Stomach (tissue), 9 donors: Measurements from ENCODE around the gene DOCK8. TPM values are rescaled to one million over a fixed set of nuclear protein-coding genes. Genes with fewer than 3 reads are reported as not detected.
"Not testable (repeated sequence)": the region's sequence is repeated elsewhere in the genome, so short reads cannot be mapped to it uniquely, and the experiment has no call there.

Experiments used
- DNase-seq, 2 donors: peaks; one replicate each; pipeline versions ENCODE4 v3.0.0 to v3.0.0-alpha.2; 2013 to 2019
- H3K27ac ChIP-seq, 5 donors: fragments of 200-600 bp in 4 of 5; sonication (generic) in 4 of 5; one replicate each; pipeline ENCODE4 v1.5.1; 2013 to 2019; ENCODE audit warnings: mild to moderate bottlenecking in 1 of 5, moderate library complexity in 1 of 5
- H3K27me3 ChIP-seq, 3 donors: fragments of 200-600 bp; sonication (generic); one replicate each; pipeline ENCODE4 v1.5.1; 2017 to 2019; ENCODE audit warnings: mixed run types in 1 of 3
- H3K36me3 ChIP-seq, 4 donors: fragments of 200-600 bp; sonication (generic); 1 replicate in 3 of 4; 2 replicates in 1 of 4; pipeline ENCODE4 v1.5.1; 2016 to 2019
- H3K4me1 ChIP-seq, 4 donors: fragments of 200-600 bp; sonication (generic); one replicate each; pipeline ENCODE4 v1.5.1; 2016 to 2019
- H3K4me3 ChIP-seq, 4 donors: fragments of 200-600 bp; sonication (generic) in 3 of 4; one replicate each; pipeline ENCODE4 v1.5.1; 2016 to 2019; ENCODE audit warnings: mild to moderate bottlenecking in 1 of 4
- H3K9me3 ChIP-seq, 4 donors: fragments of 200-600 bp; sonication (generic); one replicate each; pipeline ENCODE4 v1.5.1; 2016 to 2019
- CTCF ChIP-seq, 7 experiments: fragments of 450-650 bp in 4 of 7; fragments of 200-600 bp in 3 of 7; sonication (generic) in 3 of 7; IDR thresholded peaks; one replicate each; pipeline ENCODE4 v1.5.1; 2016 to 2019; ENCODE audit warnings: antibody characterized with exemption in 7 of 7, control low read depth in 2 of 7, mild to moderate bottlenecking in 1 of 7
- EP300 ChIP-seq: sonication (generic); formaldehyde crosslinking; IDR thresholded peaks from one replicate; pipeline ENCODE4 v1.6.1; 2017; ENCODE audit warnings: antibody characterized with exemption
- POLR2A ChIP-seq, 4 donors: fragments of 450-650 bp; IDR thresholded peaks; one replicate each; pipeline ENCODE4 v1.6.1; 2016; ENCODE audit warnings: antibody characterized with exemption in 4 of 4, control low read depth in 2 of 4, mild to moderate bottlenecking in 1 of 4, moderate library complexity in 1 of 4
- POLR2AphosphoS5 ChIP-seq, 3 donors: sonication (generic); formaldehyde crosslinking; IDR thresholded peaks; one replicate each; pipeline ENCODE4 v1.6.1; 2016; ENCODE audit warnings: antibody characterized with exemption in 3 of 3
- WGBS, 5 donors: extraction: QIAGEN DNeasy Blood & Tissue Kit in 3 of 5; methylation state at CpG; one replicate each; pipeline versions ENCODE4 v1.1.5 to v1.1.7; 2013 to 2018; 5-methylcytosine and 5-hydroxymethylcytosine counted together
- intact Hi-C: fragments of 100-400 bp; cut with DNase I; formaldehyde crosslinking; loops from one replicate; pipeline ENCODE4 v1.15.1; 2023; ENCODE audit warnings: low total_unique reads
- polyA plus RNA-seq, 3 donors: library from polyadenylated mRNA; stranded (reverse); fragments of 200-250 nt; gene quantifications; one replicate each; pipeline ENCODE4 v1.2.3, GENCODE V29; 2013
- total RNA-seq, 5 donors: library from RNA; depleted of rRNA; stranded (reverse); fragments of >200 nt; gene quantifications; one replicate each; pipeline versions ENCODE4 v1.1.0 to v1.2.3, GENCODE V29; 2014 to 2016
- donor health status: healthy with polysubstance abuse.
- donor health status: Bipolar disorder and iron deficiency.
- donor health status: healthy.

The DOCK8 gene
- total and polyA plus RNA-seq, 8 donors, result 2.8 to 191 (median 10.2) TPM

GRCh38 chr9:405341-405740 lies 190.7 kb downstream of the DOCK8 start:
- intact Hi-C loops, result loop anchor here (10.0 kb wide), 1 partner anchor 139 kb away; no protein-coding TSS in a partner anchor

DNA sequence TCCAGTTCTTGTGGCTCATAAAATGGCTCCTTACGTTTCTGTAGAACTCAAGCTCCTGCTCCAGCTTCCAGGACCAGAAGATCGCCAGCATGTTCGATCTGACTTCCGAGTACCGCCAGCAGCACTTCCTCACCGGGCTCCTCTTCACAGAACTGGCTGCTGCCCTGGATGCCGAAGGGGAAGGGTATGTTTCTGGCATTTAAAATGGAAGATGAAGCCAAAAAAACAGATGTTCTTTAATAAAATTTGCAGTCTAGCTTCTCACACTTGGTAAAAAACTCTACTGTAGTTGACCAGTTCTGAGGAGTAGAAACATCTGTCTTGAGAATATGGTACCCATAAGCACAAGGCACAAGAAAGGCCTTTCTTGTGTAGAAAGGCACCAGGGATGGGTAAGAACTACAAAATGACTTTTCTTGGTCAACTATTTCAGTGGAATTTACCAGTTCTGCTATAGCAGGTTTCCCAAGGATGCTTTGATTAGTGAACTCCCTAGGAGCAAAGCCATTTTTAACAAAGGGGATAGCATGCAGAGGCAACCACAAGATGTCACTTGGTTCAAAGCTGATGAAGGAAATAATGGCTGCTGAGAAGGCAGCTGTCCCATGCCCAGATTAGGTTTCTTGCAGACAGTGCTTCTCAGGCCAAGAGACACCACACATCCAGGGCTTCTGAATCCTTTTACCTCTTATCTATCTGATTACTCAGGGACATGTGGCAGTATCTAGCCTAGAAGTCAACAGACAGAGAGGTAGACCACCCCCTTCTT lies 192.4 kb downstream of the DOCK8 start:
- peaks cover 0 to 52% (median 19%) of the 10 kb centered on the region in 4 donors for H3K36me3 ChIP-seq
- no peaks in the 10 kb centered on the region for H3K9me3 ChIP-seq
- no peak for DNase-seq
- no peak overlapping the region for H3K4me3 ChIP-seq
- H3K4me1 ChIP-seq, result no peaks in the 10 kb centered on the region
- intact Hi-C loops, result loop anchor here (10.0 kb wide), 1 partner anchor 138 kb away; no protein-coding TSS in a partner anchor
- 90 to 97% (median 95%) methylated on average over 7 of the region's 7 CpGs for WGBS, 5 donors
- no peak for TF ChIP-seq POLR2AphosphoS5 (IDR thresholded peaks at IDR 0.05)
- no peak for TF ChIP-seq EP300
- no peak for TF ChIP-seq CTCF (IDR thresholded peaks at IDR 0.05)
- no peak for TF ChIP-seq POLR2A (IDR thresholded peaks at IDR 0.05)
- no peaks in the 10 kb centered on the region for H3K27me3 ChIP-seq
- no peak overlapping the region for H3K27ac ChIP-seq

More at GRCh38 chr9:405341-405740, 190.7 kb downstream of the DOCK8 start:
- peaks cover 5 to 67% (median 31%) of the 10 kb centered on the region in 4 donors for H3K36me3 ChIP-seq
- no peak overlapping the region for H3K4me3 ChIP-seq
- no peaks in the 10 kb centered on the region for H3K9me3 ChIP-seq
- no peak overlapping the region for H3K27ac ChIP-seq
- H3K4me1 ChIP-seq, result no peaks in the 10 kb centered on the region
- WGBS, 5 donors, result 64 to 91% (median 74%) methylated on average over 1 of the region's 1 CpG
- H3K27me3 ChIP-seq, result no peaks in the 10 kb centered on the region
- no peak for DNase-seq
- TF ChIP-seq CTCF (IDR thresholded peaks at IDR 0.05) (no peak), POLR2AphosphoS5 (IDR thresholded peaks at IDR 0.05) (no peak), POLR2A (IDR thresholded peaks at IDR 0.05) (no peak)

GRCh38 chr9:409655-410054 lies 195.0 kb downstream of the DOCK8 start:
- H3K27me3 ChIP-seq, H3K27ac ChIP-seq, H3K4me1 ChIP-seq, H3K4me3 ChIP-seq, DNase-seq, H3K9me3 ChIP-seq: not testable (repeated sequence)
- H3K36me3 ChIP-seq, result peaks cover 0 to 38% (median 18%) of the 10 kb centered on the region in 4 donors
- intact Hi-C loops, result loop anchor here (10.0 kb wide), 1 partner anchor 135 kb away; no protein-coding TSS in a partner anchor
- WGBS, 5 donors, result 86 to 97% (median 89%) methylated on average over 7 of the region's 7 CpGs

DNA sequence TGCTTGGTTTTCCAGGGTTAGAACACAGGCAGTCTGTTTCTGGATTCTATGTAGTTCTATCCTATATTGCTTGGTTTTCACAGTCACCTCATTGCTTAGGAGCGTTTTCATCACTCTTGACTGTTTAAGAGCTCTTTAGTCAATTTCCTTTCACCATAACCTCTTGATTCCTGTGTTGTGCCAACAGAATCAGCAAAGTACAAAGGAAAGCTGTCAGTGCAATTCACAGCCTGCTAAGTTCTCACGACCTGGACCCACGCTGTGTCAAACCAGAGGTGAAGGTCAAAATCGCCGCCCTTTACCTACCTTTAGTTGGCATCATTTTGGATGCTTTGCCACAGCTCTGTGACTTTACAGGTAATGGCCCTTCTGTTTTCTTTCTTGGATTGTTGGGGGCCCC lies 199.9 kb downstream of the DOCK8 start:
- TF ChIP-seq POLR2A (IDR thresholded peaks at IDR 0.05), result no peak
- no peak for TF ChIP-seq CTCF (IDR thresholded peaks at IDR 0.05)
- TF ChIP-seq EP300, result no peak
- TF ChIP-seq POLR2AphosphoS5 (IDR thresholded peaks at IDR 0.05), result no peak
- Histone ChIP-seq H3K9me3 (no peaks in the 10 kb centered on the region), H3K4me1 (peaks cover 0 to 5% (median 3%) of the 10 kb centered on the region in 4 donors), H3K27me3 (no peaks in the 10 kb centered on the region), H3K4me3 (no peak overlapping the region), H3K27ac (no peak overlapping the region), H3K36me3 (peaks cover 0 to 12% (median 8%) of the 10 kb centered on the region in 4 donors)
- 85 to 97% (median 96%) methylated on average over 5 of the region's 5 CpGs for WGBS, 5 donors
- intact Hi-C loops, result no loop called here
- DNase-seq, result no peak
